Caco-2 (cell line): ENCODE data around the gene ZNF469. TPM values are rescaled to one million over a fixed set of nuclear protein-coding genes. Genes with fewer than 3 reads are reported as not detected.

Experiments
- BruUV-seq: library from RNA; stranded (reverse); fragments of 400-500 nt; replicated peaks from 2 replicates; lab custom pipeline; 2021; lab: Mats Ljungman, UMichigan
- CTCF ChIA-PET: fragments of 300-600 bp; sonication (Branson Sonifier 250); formaldehyde crosslinking; loops from one replicate; lab custom pipeline; 2022; ENCODE audit warnings: antibody characterized with exemption; lab: Charles Lee
- POLR2A ChIA-PET: fragments of 300-600 bp; sonication (Branson Sonifier 250); formaldehyde crosslinking; loops from one replicate; lab custom pipeline; 2022; ENCODE audit warnings: antibody characterized with exemption; lab: Charles Lee
- DNase-seq, 2 experiments: peaks; one replicate each; pipeline versions ENCODE4 v3.0.0 to v3.0.0-alpha.2; 2020 to 2022
- H3K27me3 ChIP-seq: replicated peaks from 2 replicates; pipeline ENCODE4 v1.6.0; 2011; ENCODE audit warnings: low read length; ENCODE audit not compliant: control insufficient read depth, insufficient read depth
- H3K36me3 ChIP-seq: 2 replicates; pipeline ENCODE4 v1.5.1; 2011; ENCODE audit warnings: low read length; ENCODE audit not compliant: control insufficient read depth, insufficient read depth
- H3K4me1 ChIP-seq: fragments of 250-450 bp; sonication (Bioruptor Pico); 2 replicates; pipeline ENCODE4 v1.5.1; 2020; ENCODE audit warnings: mild to moderate bottlenecking
- H3K4me3 ChIP-seq: 2 replicates; pipeline ENCODE4 v1.5.1; 2011; ENCODE audit warnings: low read depth, mild to moderate bottlenecking, control low read depth, low read length
- H3K9me3 ChIP-seq: fragments of 250-450 bp; sonication (Bioruptor Pico); 2 replicates; pipeline ENCODE4 v1.5.1; 2020; ENCODE audit warnings: mild to moderate bottlenecking, moderate library complexity
- H3K27ac Mint-ChIP-seq: one replicate; pipeline ENCODE4 v1.8.0; 2022; ENCODE audit warnings: mixed read lengths; ENCODE audit not compliant: unreplicated experiment
- H3K27me3 Mint-ChIP-seq: one replicate; pipeline ENCODE4 v1.8.0; 2022; ENCODE audit warnings: mixed read lengths; ENCODE audit not compliant: insufficient read depth, unreplicated experiment
- H3K36me3 Mint-ChIP-seq: one replicate; pipeline ENCODE4 v1.8.0; 2022; ENCODE audit warnings: mild to moderate bottlenecking, mixed read lengths; ENCODE audit not compliant: insufficient read depth, unreplicated experiment
- H3K4me1 Mint-ChIP-seq: one replicate; pipeline ENCODE4 v1.8.0; 2022; ENCODE audit warnings: low read depth, mixed read lengths; ENCODE audit not compliant: unreplicated experiment
- H3K4me3 Mint-ChIP-seq: one replicate; pipeline ENCODE4 v1.8.0; 2022; ENCODE audit warnings: mild to moderate bottlenecking, moderate library complexity, mixed read lengths; ENCODE audit not compliant: unreplicated experiment
- H3K9me3 Mint-ChIP-seq: one replicate; pipeline ENCODE4 v1.8.0; 2022; ENCODE audit warnings: mixed read lengths; ENCODE audit not compliant: unreplicated experiment
- CTCF ChIP-seq, 2 experiments: fragments of 200-600 bp in 1 of 2; IDR thresholded peaks; 1 replicate in 1 of 2; 2 replicates in 1 of 2; pipeline versions ENCODE4 v1.5.1 to v1.8.0; 2011 to 2022; ENCODE audit warnings: antibody characterized with exemption in 1 of 2, control low read depth in 1 of 2, inconsistent platforms in 1 of 2, low read depth in 1 of 2, low read length in 1 of 2, mild to moderate bottlenecking in 1 of 2, moderate library complexity in 1 of 2; ENCODE audit not compliant: insufficient read depth in 1 of 2, severe bottlenecking in 1 of 2, unreplicated experiment in 1 of 2
- intact Hi-C: fragments of 100-400 bp; cut with micrococcal nuclease; formaldehyde crosslinking; loops from one replicate; pipeline ENCODE4 v1.10.0; 2022; ENCODE audit not compliant: unreplicated experiment
- total RNA-seq: library from RNA; stranded (reverse); gene quantifications from 2 replicates; pipeline ENCODE4 v1.2.3, GENCODE V29; 2022

ZNF469 gene
- total RNA-seq, 1 experiment from 2014 or later, result 0.07 TPM

GRCh38 chr16:88350922-88351321 is 31.8 kb upstream of the ZNF469 start:
- Mint-ChIP-seq H3K4me3 (no peak overlapping the region), H3K27ac (no peak overlapping the region), H3K27me3 (no peaks in the 10 kb centered on the region), H3K9me3 (peaks cover 11% of the 10 kb centered on the region), H3K4me1 (no peaks in the 10 kb centered on the region), H3K36me3 (no peaks in the 10 kb centered on the region)
- BruUV-seq, result no TSS peak
- intact Hi-C loops, result no loop called here
- ChIA-PET CTCF (no interaction called here), POLR2A (no interaction called here)
- Histone ChIP-seq H3K9me3 (no peaks in the 10 kb centered on the region), H3K4me3 (no peak overlapping the region), H3K36me3 (no peaks in the 10 kb centered on the region), H3K4me1 (no peaks in the 10 kb centered on the region), H3K27me3 (no peaks in the 10 kb centered on the region)
- no peak for TF ChIP-seq CTCF (IDR thresholded peaks at IDR 0.05; ENCODE audit: insufficient read depth in 1 of 2, low read depth in 1 of 2, low read length in 1 of 2, severe bottlenecking in 1 of 2, unreplicated experiment in 1 of 2)
- DNase-seq, result no peak

- H3K27me3 Mint-ChIP-seq, result no peaks in the 10 kb centered on the region
- no peak overlapping the region for H3K4me3 Mint-ChIP-seq
- peaks cover 11% of the 10 kb centered on the region for H3K9me3 Mint-ChIP-seq
- Histone ChIP-seq H3K9me3 (no peaks in the 10 kb centered on the region), H3K4me1 (no peaks in the 10 kb centered on the region), H3K36me3 (no peaks in the 10 kb centered on the region), H3K27me3 (no peaks in the 10 kb centered on the region), H3K4me3 (no peak overlapping the region)
- ChIA-PET CTCF (no interaction called here), POLR2A (no interaction called here)
- no peak for TF ChIP-seq CTCF (IDR thresholded peaks at IDR 0.05; ENCODE audit: insufficient read depth in 1 of 2, low read depth in 1 of 2, low read length in 1 of 2, severe bottlenecking in 1 of 2, unreplicated experiment in 1 of 2)
- BruUV-seq, result no TSS peak
- no peak overlapping the region for H3K27ac Mint-ChIP-seq
- intact Hi-C loops, result no loop called here
- no peak for DNase-seq
- no peaks in the 10 kb centered on the region for H3K36me3 Mint-ChIP-seq
- H3K4me1 Mint-ChIP-seq, result no peaks in the 10 kb centered on the region
These were observed 31.2 kb upstream of the ZNF469 start for GRCh38 chr16:88351491-88352101.

GRCh38 chr16:88352261-88353200 is 30.2 kb upstream of the ZNF469 start:
- Histone ChIP-seq H3K27me3 (no peaks in the 10 kb centered on the region), H3K4me1 (no peaks in the 10 kb centered on the region), H3K9me3 (no peaks in the 10 kb centered on the region), H3K36me3 (no peaks in the 10 kb centered on the region), H3K4me3 (no peak overlapping the region)
- ChIA-PET CTCF (no interaction called here), POLR2A (no interaction called here)
- Mint-ChIP-seq H3K27ac (no peak overlapping the region), H3K9me3 (peaks cover 11% of the 10 kb centered on the region), H3K4me3 (no peak overlapping the region), H3K36me3 (no peaks in the 10 kb centered on the region), H3K27me3 (no peaks in the 10 kb centered on the region), H3K4me1 (no peaks in the 10 kb centered on the region)
- no TSS peak for BruUV-seq
- TF ChIP-seq CTCF (IDR thresholded peaks at IDR 0.05; ENCODE audit: insufficient read depth in 1 of 2, low read depth in 1 of 2, low read length in 1 of 2, severe bottlenecking in 1 of 2, unreplicated experiment in 1 of 2), result no peak
- intact Hi-C loops, result no loop called here
- no peak for DNase-seq
